H1 (cell line): ENCODE data around the gene IL37. TPM values are rescaled to one million over a fixed set of nuclear protein-coding genes. Genes with fewer than 3 reads are reported as not detected.

Experiments used
- CTCF ChIA-PET: fragments of 300-600 bp; sonication (Branson Sonifier 250); formaldehyde crosslinking; loops from one replicate; lab custom pipeline; 2021; ENCODE audit not compliant: partially characterized antibody; lab: Charles Lee
- POLR2A ChIA-PET: fragments of 300-600 bp; sonication (Branson Sonifier 250); formaldehyde crosslinking; loops from one replicate; lab custom pipeline; 2021; ENCODE audit warnings: inconsistent platforms; ENCODE audit not compliant: partially characterized antibody; lab: Charles Lee
- DNase-seq, 2 experiments: peaks; one replicate each; pipeline versions ENCODE4 v3.0.0 to v3.0.0-alpha.2; 2010 to 2022; ENCODE audit warnings: low spot score in 2 of 2, low read depth in 1 of 2, mixed read lengths in 1 of 2
- FAIRE-seq: peaks from 2 replicates; lab custom pipeline; 2011; peaks lifted over from hg19 to GRCh38; lab: Jason Lieb, UNC
- H2AFZ ChIP-seq: 2 replicates; pipeline ENCODE4 v1.8.1; 2012; ENCODE audit warnings: low read length, inconsistent platforms
- H2AK5ac ChIP-seq: 2 replicates; pipeline ENCODE4 v1.6.1; 2013; ENCODE audit warnings: low read depth, low read length
- H2BK120ac ChIP-seq: replicated peaks from 2 replicates; pipeline ENCODE3; 2013; ENCODE audit warnings: low read depth, low read length, inconsistent platforms
- H2BK12ac ChIP-seq: 2 replicates; pipeline ENCODE4 v1.6.1; 2013; ENCODE audit warnings: low read depth, low read length
- H2BK15ac ChIP-seq: 2 replicates; pipeline ENCODE4 v1.6.1; 2013; ENCODE audit warnings: low read length
- H2BK20ac ChIP-seq: 2 replicates; pipeline ENCODE4 v1.6.1; 2013; ENCODE audit warnings: low read length
- H2BK5ac ChIP-seq: 2 replicates; pipeline ENCODE4 v1.6.1; 2013; ENCODE audit warnings: low read depth, low read length
- H3K14ac ChIP-seq: 2 replicates; pipeline ENCODE4 v1.6.1; 2013; ENCODE audit warnings: inconsistent platforms; ENCODE audit not compliant: insufficient read length
- H3K18ac ChIP-seq: 2 replicates; pipeline ENCODE4 v1.6.1; 2013; ENCODE audit warnings: low read length; ENCODE audit errors: extremely low read depth
- H3K23ac ChIP-seq: 2 replicates; pipeline ENCODE4 v1.6.1; 2013; ENCODE audit warnings: inconsistent platforms; ENCODE audit not compliant: insufficient read length
- H3K23me2 ChIP-seq: 2 replicates; pipeline ENCODE4 v1.6.1; 2013; ENCODE audit warnings: low read depth, low read length
- H3K27ac ChIP-seq: 2 replicates; pipeline ENCODE4 v1.6.1; 2011; ENCODE audit warnings: low read depth, low read length, inconsistent platforms
- H3K27me3 ChIP-seq, 4 experiments: replicated peaks in 1 of 4; 1 replicate in 1 of 4; 2 replicates in 3 of 4; pipeline versions ENCODE4 v1.6.1 to v1.8.1; 2011 to 2013; ENCODE audit warnings: low read length in 3 of 4, mild to moderate bottlenecking in 3 of 4, inconsistent platforms in 2 of 4, mixed read lengths in 2 of 4, moderate library complexity in 1 of 4; ENCODE audit not compliant: control insufficient read depth in 3 of 4, insufficient read depth in 3 of 4; ENCODE audit errors: extremely low read depth in 1 of 4
- H3K36me3 ChIP-seq, 4 experiments: 2 replicates each; pipeline versions ENCODE4 v1.6.1 to v1.8.1; 2011 to 2013; ENCODE audit warnings: mild to moderate bottlenecking in 4 of 4, low read length in 3 of 4, moderate library complexity in 2 of 4, control low read depth in 1 of 4, inconsistent platforms in 1 of 4; ENCODE audit not compliant: insufficient read depth in 4 of 4, control insufficient read depth in 2 of 4
- H3K4ac ChIP-seq: replicated peaks from 2 replicates; pipeline ENCODE3; 2013; ENCODE audit warnings: low read length, low read depth, mixed read lengths, inconsistent platforms; ENCODE audit not compliant: insufficient read length
- H3K4me1 ChIP-seq, 4 experiments: replicated peaks in 1 of 4; 1 replicate in 1 of 4; 2 replicates in 3 of 4; pipeline versions ENCODE4 v1.6.1 to v1.8.1; 2011 to 2013; ENCODE audit warnings: low read length in 3 of 4, inconsistent platforms in 2 of 4, mixed read lengths in 1 of 4; ENCODE audit not compliant: insufficient read depth in 4 of 4, control insufficient read depth in 3 of 4
- H3K4me2 ChIP-seq, 2 experiments: 2 replicates each; pipeline versions ENCODE4 v1.6.1 to v1.8.1; 2011 to 2013; ENCODE audit warnings: low read depth in 2 of 2, low read length in 2 of 2, control low read depth in 1 of 2, inconsistent platforms in 1 of 2, mild to moderate bottlenecking in 1 of 2; ENCODE audit not compliant: insufficient read depth in 1 of 2
- H3K4me3 ChIP-seq, 4 experiments: fragments of 200-600, 300-600 bp in 1 of 4; sonication (generic), shearing (Covaris generic), sonication (Bioruptor Twin) in 1 of 4; 2 replicates each; pipeline versions ENCODE4 v1.5.1 to v1.8.1; 2011 to 2016; ENCODE audit warnings: low read length in 4 of 4, low read depth in 3 of 4, control low read depth in 2 of 4, inconsistent platforms in 2 of 4, mild to moderate bottlenecking in 2 of 4, mixed read lengths in 1 of 4, moderate library complexity in 1 of 4; ENCODE audit not compliant: insufficient read depth in 2 of 4; ENCODE audit errors: extremely low read depth in 1 of 4
- H3K56ac ChIP-seq: replicated peaks from 2 replicates; pipeline ENCODE3; 2013; ENCODE audit warnings: low read depth, mild to moderate bottlenecking, mixed read lengths, low read length, inconsistent platforms; ENCODE audit not compliant: insufficient read length
- H3K79me1 ChIP-seq: 2 replicates; pipeline ENCODE4 v1.6.1; 2013; ENCODE audit warnings: low read depth, low read length, control low read depth
- H3K79me2 ChIP-seq, 2 experiments: 2 replicates each; pipeline versions ENCODE4 v1.6.1 to v1.8.1; 2012 to 2013; ENCODE audit warnings: low read length in 2 of 2, mild to moderate bottlenecking in 2 of 2, inconsistent platforms in 1 of 2; ENCODE audit not compliant: insufficient read depth in 2 of 2, control insufficient read depth in 1 of 2
- H3K9ac ChIP-seq, 4 experiments: replicated peaks in 1 of 4; 1 replicate in 1 of 4; 2 replicates in 3 of 4; pipeline versions ENCODE4 v1.6.1 to v1.8.1; 2011 to 2013; ENCODE audit warnings: low read depth in 3 of 4, low read length in 3 of 4, control low read depth in 2 of 4, mild to moderate bottlenecking in 2 of 4, moderate library complexity in 2 of 4, inconsistent platforms in 1 of 4; ENCODE audit errors: extremely low read depth in 1 of 4
- H3K9me3 ChIP-seq, 2 experiments: 2 replicates each; pipeline versions ENCODE4 v1.6.1 to v1.8.1; 2012 to 2013; ENCODE audit warnings: mild to moderate bottlenecking in 2 of 2, moderate library complexity in 2 of 2, control low read depth in 1 of 2, inconsistent platforms in 1 of 2, low read depth in 1 of 2, low read length in 1 of 2, mixed read lengths in 1 of 2; ENCODE audit not compliant: insufficient read depth in 2 of 2
- H4K20me1 ChIP-seq, 2 experiments: replicated peaks in 1 of 2; 2 replicates each; pipeline versions ENCODE3 to v1.8.1; 2011 to 2013; ENCODE audit warnings: inconsistent platforms in 2 of 2, low read length in 2 of 2, mild to moderate bottlenecking in 1 of 2; ENCODE audit not compliant: insufficient read depth in 2 of 2, control insufficient read depth in 1 of 2
- H4K5ac ChIP-seq: 2 replicates; pipeline ENCODE4 v1.6.1; 2013; ENCODE audit warnings: low read length, low read depth, mixed read lengths, inconsistent platforms; ENCODE audit not compliant: insufficient read length
- H4K8ac ChIP-seq: 2 replicates; pipeline ENCODE4 v1.8.0; 2013; ENCODE audit warnings: mild to moderate bottlenecking, moderate library complexity, low read length, inconsistent platforms; ENCODE audit not compliant: insufficient read depth; ENCODE audit errors: extremely low read depth
- H4K91ac ChIP-seq: replicated peaks from 2 replicates; pipeline ENCODE3; 2013; ENCODE audit warnings: low read length, mixed read lengths, inconsistent platforms; ENCODE audit not compliant: insufficient read length
- ASH2L ChIP-seq: fragments of 200-600, 300-600 bp; sonication (generic); IDR thresholded peaks from one replicate; pipeline ENCODE4 v1.7.1; 2017; ENCODE audit warnings: low read length
- CEBPB ChIP-seq: IDR thresholded peaks from 2 replicates; pipeline ENCODE4 v1.6.1; 2012; ENCODE audit warnings: low read depth, low read length
- WGBS, 2 experiments: shearing (Covaris generic) in 1 of 2; methylation state at CpG; one replicate each; pipeline versions ENCODE4 v1.1.6 to v1.1.7; 2013 to 2015; ENCODE audit warnings: low lambda C conversion rate in 2 of 2, mixed read lengths in 2 of 2, inconsistent platforms in 1 of 2, low coverage in 1 of 2, missing lambda C conversion rate in 1 of 2; ENCODE audit not compliant: insufficient replicate concordance in 2 of 2, insufficient coverage in 1 of 2, insufficient read length in 1 of 2; ENCODE audit errors: extremely low coverage in 1 of 2, missing lambda C conversion rate in 1 of 2; 5-methylcytosine and 5-hydroxymethylcytosine counted together
- polyA plus RNA-seq, 7 experiments: library from polyadenylated mRNA; depleted of rRNA in 3 of 7; stranded (reverse) in 5 of 7; unstranded in 2 of 7; fragments of >200 nt in 5 of 7; fragments of 200-250 nt in 2 of 7; gene quantifications; 1 replicate in 5 of 7; 2 replicates in 1 of 7; 4 replicates in 1 of 7; pipeline versions ENCODE4 v1.2.1 to v1.2.3, GENCODE V29; 2011 to 2013; ENCODE audit warnings: missing spikeins in 2 of 7, mixed read lengths in 2 of 7
- total RNA-seq: library from RNA; stranded (reverse); fragmentation: NEBNext Ultra II Directional; extraction: Animal tissue kit (Norgen Biotek cat#: 25700); gene quantifications from 2 replicates; pipeline ENCODE4 v1.2.1, GENCODE V29; 2021

The IL37 gene
- total and polyA plus RNA-seq, 2 of the 8 experiments (the other 6 are each of a cell fraction or from before 2014, with no cell fraction given), result 0.18 TPM; not detected in 1

DNA sequence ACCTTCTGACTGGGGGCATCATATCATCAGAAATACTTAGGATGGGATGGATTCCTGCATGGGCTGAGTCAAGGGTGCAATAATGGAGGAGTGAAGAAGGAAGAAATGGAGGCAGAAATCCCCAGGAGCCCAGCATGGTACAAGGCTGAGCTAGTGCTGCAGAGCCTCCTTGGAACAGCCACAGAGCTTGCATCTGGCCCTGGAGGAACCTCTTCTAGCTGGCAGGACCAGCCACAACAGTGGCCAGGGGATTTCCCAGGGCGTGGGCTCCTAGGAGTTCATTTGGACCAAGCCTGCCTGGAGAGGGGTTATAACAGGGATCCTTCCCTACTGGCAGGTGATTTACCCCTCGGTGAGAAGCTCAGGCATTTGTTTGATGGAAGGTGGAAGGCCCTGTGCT, 4.7 kb upstream of the IL37 start:
- Histone ChIP-seq H3K4me3 (no peak overlapping the region), H3K23ac (no peak overlapping the region), H4K91ac (no peak overlapping the region), H3K4ac (no peak overlapping the region), H3K79me1 (no peaks in the 10 kb centered on the region), H2AFZ (no peak overlapping the region), H3K36me3 (no peaks in the 10 kb centered on the region), H4K20me1 (no peaks in the 10 kb centered on the region), H3K23me2 (no peaks in the 10 kb centered on the region), H2BK12ac (no peak overlapping the region), H3K18ac (no peak overlapping the region), H2BK5ac (no peak overlapping the region), H2AK5ac (no peak overlapping the region), H3K79me2 (no peaks in the 10 kb centered on the region), H3K4me1 (no peaks in the 10 kb centered on the region), H3K27me3 (0 out of 7 replicates have a peak, but pooled peaks cover 0 to 2% (median 0%) of the 10 kb centered on the region in 4 experiments), H3K14ac (no peak overlapping the region), H2BK15ac (no peak overlapping the region), H2BK120ac (no peak overlapping the region), H3K56ac (no peak overlapping the region), H4K5ac (no peak overlapping the region), H4K8ac (no peak overlapping the region), H3K9me3 (0 out of 4 replicates have a peak, but pooled peaks cover 0 to 4% of the 10 kb centered on the region in 2 experiments), H3K27ac (no peak overlapping the region), H3K9ac (no peak overlapping the region), H2BK20ac (no peak overlapping the region), H3K4me2 (no peak overlapping the region)
- ChIA-PET CTCF (interaction anchor here (0.7 to 1.8 kb wide), 5 partner anchors 9 to 215 kb away, joined by 3 to 9 read pairs (median 5); no protein-coding TSS in a partner anchor), POLR2A (no interaction called here)
- TF ChIP-seq CEBPB (no peak), ASH2L (no peak)
- DNase-seq, result no peak
- FAIRE-seq, result no peak
- 83% methylated on average over 2 of the region's 2 CpGs; no CpG with 5 or more reads in 1 of the 2 experiments for WGBS, 2 experiments
